GM18870 (cell line): ENCODE measurements around the gene CHRNA4.

ENCODE experiments used
- ATAC-seq: cut with Tn5 transposase; IDR thresholded peaks from one replicate; pipeline ENCODE4 v1.9.1; 2021; ENCODE audit warnings: moderate library complexity; ENCODE audit not compliant: unreplicated experiment

The CHRNA4 gene

DNA sequence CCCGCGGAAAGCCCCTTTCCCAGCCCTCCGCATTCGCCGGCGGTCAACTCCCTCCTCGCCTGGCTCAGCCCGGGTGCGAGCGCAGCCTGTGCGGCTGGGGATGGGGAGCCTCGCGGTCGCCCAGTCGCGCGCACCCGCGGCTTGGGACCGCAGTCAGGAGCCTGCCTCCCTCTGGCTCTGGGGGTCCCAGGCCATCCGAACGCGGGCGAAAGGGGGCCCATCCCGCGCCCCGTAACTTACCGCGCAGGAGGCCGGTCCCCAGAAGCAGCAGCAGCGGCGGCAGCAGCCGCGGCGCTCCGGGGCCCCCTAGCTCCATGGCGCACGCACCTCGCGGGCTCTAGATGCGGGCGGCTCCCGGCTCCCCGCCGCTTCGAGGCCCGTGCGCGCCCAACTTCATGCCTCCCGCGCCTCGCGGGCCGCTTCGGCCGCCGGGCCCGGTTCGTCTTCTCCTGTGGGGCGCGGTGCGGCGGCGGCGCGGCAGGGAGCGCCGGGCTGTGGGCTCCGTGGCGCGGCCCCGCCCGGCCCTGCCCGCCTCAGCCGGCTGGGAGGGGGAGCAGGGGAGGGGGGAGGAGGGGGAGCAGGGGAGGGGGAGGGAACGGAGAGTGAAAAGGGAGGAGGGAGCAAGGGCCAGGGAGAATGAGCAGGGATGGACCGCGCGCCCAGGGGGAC, at the start of gene CHRNA4:
Gene CHRNA4, minus strand, starts transcription at position 500 of the 669 bp plus-strand sequence. Its CDS starts 184 bp downstream, at position 316.
- ATAC-seq: no peak

DNA sequence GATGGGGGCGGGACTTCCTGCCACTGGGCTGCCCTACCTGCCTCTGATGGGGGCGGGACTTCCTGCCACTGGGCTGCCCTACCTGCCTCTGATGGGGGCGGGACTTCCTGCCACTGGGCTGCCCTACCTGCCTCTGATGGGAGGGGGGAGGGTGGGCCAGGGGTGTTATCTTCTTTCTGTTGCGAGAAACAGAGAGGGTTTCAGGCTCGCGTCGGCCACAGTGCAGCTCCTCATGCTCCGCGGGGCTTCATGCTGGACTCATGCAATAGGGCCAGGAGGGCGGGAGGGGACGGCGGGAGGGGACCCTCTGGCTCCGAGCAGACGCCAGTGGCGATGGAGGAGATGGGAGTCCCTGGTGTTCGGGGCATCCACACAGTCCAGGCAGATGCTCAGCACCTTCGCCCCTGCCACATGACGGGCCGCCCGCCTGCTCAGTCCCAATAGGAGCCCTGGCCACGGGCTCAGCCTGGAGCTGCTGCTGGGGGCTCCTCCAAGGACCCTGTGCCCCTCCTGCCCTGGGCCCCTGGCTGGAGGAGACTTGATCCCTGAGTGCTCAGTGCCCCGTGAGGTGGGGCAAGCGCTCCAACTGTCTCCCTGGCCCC, 48.8 kb upstream of the CHRNA4 start:
- ATAC-seq: no peak

DNA sequence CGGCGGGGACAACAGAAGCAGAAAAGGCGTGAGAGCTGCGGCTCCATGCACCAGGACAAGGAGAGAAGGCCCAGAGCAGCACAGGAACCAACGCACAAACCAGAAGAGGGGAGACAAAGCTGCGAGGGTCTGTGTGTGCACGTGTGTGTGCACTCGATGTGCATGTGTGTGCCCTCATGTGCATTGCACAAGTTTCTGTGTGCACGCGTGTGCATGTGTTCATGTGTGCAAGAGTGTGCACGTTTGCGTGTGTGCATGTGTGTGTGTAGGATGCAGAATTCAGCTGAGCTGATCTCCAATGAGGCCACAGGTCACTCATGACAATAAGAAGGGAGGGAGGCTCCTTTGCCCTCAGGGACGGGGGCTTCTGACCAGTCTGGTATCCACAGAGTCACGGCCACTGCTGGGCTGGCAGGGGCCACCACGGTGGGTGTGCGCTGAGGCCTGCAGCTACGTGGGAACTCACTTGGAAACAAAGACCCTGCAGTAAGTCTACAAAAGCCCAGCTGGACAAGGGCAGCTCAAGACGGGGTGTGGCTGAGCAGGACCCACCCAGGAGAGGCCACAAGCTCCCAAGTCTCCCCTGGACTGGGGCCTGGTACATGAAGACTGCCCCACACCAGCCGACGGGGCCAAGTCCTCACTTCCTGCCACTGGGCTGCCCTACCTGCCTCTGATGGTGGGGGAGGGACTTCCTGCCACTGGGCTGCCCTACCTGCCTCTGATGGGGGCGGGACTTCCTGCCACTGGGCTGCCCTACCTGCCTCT, 48.1 kb upstream of the CHRNA4 start:
- no peak for ATAC-seq

DNA sequence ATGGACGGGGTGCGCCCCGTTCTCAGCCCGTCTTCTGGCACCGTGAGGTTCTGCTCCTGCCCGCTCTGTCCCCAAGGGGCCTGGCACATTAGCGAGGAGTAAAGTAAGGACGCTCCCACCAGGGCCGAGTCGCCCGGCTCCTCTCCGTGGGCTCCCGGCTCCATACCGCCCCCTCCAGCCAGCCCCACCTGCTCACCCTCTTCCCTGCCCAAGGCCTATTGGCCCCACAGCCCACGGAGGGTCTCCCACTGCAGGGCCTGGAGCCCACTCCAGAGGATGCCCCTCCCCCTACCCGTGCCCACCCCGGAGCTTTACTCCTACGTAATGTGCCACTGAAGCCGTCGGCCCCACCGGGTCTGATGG, 47.5 kb upstream of the CHRNA4 start:
- ATAC-seq: no peak

DNA sequence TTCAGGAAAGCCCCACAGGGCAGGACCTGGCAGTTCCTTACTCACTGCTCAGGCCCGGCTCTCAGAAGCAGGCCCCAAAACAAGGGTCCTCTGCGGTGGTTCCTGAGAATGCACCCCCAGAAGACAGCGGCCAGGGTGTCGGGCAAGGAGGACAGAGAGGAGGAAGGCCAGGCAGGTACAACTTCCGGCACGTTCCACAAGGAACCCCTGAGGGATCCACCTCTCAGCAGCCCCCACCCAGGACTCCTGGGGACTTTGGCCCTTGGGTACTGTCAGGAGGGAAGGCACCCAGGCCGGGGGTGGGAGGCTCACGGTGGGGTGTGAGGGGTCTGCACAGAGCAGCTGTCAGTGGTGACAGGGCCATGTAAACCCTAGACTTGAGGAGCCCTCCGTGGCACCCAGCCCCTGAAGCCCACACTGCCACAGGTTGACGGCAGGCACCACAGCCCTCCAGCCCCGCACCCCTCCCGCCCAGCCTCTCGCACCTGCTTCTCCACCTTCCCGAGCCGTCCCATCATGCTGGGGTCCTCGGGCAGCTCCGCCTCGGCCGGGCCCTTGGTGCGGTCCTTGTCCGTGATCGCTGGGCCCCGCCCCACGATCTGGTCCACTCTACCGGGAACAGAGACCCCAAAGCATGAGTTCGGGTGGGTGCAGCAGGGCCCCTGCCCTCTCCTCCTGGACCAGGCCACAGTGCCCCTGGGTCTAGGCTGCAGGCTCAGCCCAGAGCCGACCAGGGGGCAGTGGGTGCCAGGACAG, 47.0 kb upstream of the CHRNA4 start:
- ATAC-seq: no peak

DNA sequence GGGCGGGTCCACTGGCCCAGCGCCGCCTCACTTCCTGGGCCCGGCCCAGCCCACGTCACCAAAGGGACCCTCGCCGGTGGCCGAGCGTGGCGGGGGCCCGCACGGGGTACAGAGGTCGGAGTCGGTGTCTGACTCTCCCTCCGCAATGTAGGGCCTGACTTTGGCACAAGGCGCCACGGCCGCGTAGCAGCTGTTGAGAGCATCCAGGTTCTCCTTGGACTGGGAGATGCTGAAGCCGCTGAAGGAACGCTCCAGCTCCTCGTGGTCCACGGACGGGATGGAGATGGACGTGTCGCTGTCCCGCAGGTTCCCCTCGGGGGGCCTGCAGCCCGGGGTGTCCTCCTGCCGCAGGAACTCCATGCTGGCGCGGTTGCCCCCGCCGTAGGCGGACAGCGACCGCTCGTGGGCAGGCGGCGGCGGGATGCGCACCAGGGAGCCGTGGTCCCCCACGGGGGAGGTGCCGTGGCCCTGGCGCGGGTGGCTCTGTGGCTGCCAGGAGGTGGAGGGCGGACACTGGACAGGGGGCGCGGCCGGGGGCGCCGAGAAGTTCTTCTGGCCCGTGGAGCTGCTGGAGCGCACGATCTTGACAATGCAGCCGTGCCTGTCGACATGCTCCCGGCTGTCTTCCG, 45.6 kb upstream of the CHRNA4 start:
- no peak for ATAC-seq

DNA sequence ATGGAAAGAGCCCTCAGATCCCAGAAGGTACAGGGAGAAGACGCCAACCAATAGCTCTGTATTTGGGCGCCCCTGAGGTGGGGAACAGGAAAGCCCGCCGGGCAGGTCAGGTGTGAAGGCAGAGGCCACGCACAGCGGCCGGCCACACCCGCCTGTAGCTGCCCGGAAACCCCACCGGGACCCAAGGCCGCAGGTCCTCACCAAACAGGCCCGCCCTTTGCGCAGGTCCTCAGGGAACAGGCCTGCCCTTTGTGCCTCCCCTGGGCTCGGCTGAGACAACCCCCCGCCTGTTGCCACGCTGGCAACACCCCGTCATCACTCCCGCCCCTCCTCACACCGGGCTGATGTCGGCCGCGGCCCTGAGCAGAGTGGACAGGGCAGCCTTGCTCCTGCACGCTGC, 44.9 kb upstream of the CHRNA4 start:
- no peak for ATAC-seq

DNA sequence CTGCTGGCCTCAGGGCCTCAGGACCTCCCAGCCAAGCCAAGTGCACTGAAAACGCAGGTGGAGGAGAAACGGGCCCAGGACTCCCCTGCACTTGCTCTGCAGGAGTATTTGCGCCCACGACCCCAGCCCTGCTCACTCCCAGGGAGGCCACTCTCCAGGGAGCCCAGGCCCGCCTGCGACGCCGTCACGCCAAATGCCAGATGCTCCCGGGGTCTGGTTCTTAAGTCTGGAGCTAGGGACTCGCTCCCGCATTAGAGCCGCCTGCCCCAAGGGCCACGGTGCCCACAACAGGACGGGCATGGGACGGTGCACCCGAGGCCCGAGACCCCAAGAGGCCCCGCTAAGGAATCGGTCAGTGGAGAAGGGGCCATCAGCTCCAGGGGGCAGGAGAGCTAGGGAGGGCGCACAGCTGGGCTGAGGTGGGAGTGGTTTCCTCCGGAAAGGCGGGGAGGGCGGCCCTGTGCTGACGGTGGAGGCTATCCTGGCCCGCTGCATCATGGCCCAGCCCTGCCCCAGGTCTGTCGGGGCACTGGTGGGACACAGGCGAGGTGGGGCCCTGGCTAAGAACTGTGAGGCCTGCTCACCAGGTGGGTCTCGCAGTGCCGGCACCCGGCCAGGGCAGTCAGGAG, 44.1 kb upstream of the CHRNA4 start:
- no peak for ATAC-seq

DNA sequence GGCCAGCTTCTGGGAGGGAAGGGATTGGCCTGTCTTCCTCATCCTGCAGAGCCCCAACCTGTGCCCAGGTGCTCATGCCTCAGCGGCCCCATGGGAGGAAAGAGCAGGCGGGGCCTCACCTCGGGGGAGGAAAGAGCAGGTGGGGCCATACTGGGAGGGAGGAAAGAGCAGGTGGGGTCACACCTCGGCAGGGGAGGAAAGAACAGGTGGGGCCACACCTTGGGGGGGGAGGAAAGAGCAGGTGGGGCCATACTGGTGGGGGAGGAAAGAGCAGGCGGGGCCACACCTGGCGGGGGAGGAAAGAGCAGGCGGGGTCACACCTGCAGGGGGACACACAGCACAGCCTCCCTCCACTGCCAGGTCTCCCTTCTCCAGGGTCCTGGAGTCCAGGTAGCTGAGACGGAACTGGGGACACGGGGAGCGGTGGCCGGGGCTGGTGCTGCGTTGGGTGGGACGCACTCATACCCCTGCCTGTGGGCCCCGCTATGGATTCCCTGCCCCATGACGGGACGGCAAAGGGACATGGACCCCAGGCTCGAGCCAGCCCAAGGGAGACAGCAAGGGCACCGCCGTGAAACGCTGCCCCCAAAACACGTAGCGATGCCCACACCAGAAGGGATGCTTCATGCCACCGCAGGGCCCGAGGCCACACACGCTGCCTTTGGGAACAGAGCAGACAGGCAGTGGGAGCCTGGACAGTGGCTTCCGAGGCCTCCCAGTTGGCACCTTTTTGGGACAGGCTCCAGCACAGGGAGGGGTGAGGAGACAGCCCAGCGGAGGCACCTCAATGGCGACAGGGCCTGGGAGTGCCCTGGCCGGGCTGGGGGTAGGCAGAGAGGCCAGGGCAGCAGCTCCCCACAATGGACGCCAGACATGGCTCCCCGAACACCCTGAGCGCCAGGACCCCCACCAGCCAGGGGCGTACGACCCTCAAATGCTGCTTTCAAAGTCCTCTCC, 43.3 kb upstream of the CHRNA4 start:
- no peak for ATAC-seq

DNA sequence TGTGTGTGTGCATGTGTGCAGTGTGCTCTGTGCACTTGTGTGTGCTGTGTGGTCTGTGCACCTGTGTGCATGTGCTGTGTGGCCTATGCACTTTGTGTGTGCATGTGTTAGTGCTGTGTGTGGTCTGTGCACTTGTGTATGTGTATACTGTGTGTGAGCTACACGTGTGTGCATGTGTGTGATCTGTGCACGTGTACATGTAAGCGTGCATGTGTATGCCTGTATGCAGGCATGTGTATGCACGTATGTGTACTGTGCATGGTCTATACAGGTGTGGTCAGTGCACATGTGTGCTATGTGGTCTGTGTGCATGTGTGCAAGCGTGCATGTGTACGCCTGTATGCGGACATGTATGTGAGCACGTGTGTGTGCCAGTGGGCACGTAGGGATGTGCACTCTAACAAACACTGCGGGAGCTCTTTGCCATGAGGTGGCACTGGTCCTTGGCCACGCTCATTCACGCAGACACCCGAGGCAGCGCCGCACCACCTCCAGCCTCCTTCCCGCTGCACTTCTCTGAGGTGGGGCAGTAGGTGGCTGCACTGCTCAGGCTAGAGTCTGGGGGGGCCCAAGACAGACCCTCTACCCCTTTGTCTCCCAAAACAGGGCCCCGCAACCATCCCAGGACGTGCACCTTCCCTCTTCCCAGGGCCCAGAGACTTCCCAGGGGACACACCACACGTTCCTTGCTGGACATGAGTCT, 42.4 kb upstream of the CHRNA4 start:
- no peak for ATAC-seq

DNA sequence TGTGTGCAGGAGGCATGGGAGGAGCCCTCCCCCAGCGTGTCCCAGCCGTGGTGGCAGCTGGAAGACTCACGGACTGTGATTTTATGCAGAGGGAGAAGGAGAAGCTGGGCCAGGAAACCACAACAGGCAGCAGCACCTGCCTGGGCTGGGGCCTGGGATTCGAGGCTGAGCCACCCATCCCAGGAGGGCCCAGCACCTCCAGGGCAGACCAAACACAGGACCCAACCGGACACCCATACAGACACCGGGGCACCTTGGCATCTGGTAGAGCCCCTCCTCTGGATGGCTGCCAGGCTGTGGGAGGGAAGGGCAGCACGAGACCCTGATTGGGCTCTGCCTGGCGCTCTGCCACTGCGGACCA, 41.7 kb upstream of the CHRNA4 start:
- no peak for ATAC-seq

DNA sequence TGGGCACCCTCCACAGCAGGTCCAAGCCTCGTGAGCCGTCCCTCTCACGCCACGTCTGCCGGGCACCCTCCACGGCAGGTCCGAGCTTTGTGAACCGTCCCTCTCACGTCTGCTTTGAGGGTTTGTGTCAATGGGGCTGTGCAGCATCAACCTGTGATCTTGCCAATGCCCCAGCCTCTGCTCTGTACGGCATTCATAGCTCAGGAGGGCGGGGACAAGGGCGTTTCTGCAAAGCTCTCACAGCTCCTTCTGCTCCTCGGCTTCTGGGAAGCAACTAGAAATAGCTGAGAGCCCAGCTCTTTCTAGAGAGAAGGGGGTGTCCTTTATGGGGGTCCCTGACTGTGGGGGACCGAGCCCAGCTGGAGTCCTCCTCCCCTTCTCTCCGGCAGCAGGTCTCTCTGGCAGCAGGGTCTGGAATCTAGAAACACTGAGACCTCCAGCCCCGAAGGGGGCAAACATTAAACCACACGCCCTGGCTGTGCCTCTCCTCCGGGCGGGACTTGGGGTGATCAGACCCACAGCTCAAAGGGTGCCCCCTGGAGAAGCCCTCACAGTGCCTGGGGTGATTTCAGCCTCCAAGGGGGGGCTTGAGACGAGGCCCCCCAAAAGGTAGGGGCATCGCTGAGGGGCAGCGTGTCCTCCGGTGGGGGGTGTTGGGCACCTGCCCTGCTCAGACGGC, 41.2 kb upstream of the CHRNA4 start:
- ATAC-seq: no peak

DNA sequence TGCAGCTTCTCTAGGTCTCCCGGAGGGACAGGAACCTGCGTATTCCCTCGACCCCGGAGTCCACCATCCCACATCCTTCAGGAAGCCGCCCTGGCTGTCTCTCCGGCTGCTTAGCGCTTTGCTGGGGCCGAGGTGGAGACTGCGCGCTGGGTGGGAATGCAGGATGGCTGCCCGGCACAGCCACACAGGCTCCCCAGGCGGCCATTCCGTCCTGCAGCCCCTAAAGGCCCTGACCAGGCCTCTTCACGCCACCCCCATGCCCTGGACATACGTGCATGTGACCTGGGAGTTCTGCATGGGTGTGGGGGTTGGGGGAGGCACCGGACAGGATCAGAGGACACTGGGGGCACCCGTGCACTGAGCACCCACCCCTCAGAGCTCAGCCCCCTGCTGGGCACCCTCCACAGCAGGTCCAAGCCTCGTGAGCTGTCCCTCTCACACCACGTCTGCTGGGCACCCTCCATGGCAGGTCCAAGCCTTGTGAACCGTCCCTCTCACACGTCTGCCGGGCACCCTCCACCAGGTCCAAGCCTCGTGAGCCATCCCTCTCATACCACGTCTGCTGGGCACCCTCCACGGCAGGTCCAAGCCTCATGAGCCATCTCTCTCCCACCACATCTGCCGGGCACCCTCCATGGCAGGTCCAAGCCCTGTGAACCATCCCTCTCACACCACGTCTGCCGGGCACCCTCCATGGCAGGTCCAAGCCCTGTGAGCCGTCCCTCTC, 40.4 kb upstream of the CHRNA4 start:
- no peak for ATAC-seq

DNA sequence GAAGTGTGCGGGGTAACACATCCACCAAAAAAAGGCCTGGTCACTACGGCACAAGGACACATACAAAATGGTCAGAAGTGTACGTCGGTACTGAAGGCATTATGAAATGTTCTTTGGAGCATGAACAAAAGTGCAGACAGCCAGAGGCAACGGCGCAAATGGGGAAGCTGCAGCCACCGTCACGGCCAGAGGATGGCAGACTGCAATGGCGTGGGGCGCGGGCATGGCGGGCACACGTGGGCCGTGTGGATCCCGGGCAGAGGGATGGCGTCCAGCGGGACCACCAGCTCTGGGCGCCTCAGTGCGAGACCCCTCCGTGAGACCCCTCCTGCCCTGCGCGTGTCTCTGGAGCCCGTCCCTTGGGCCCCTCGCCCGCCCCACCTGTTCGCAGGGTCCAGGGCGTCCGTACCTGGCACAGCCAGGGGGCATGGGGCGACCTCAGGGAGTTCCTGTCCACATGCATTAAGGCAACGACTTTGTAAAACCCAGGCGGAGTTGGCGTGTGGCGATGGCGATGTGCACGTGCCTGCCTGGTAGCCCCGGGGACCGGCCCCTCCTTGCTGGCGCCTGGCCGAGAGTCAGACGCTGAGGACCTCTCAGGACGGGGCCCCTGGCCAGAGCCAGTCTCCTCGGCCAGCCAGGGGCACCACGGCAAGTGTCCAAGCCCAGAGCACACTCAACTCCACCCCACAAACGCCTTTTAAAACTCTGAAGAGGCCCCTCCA, 39.5 kb upstream of the CHRNA4 start:
- ATAC-seq: no peak

DNA sequence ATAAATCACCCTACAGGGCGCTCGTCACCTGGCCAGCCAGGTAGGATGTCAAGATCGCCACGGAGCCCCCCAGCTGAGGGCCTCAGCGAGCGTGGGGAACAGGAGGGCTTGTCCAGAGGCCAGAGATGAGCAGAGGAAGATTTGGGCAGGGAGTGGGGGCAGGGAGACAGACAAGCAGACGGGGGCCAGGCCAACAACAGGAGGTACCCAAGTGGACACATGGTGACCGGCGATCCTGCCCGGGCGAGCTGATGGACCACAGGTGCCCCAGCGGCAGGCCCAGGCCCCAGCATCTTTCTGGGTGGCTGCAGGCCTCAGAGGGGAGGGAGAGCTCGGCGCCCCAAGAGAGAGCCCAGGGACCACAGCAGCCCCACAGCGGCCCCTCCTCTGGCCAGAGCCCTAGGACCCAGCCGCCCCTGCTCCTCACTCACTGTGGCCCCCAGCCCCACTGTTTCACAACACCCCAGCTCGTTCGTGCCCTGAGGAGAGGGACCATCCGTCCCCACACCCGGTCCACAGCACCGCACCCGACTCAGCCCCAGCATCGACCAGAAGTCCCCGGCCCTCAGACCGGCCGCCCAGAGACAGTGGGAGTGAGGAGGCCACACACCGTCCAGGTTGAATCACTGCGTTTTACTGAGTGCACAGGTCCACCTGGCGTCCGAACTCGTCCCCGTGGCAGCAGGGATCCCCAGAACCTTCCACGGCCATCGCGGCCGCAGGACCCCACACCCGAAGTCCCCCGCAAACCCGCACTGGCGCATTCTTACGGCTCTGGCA, 38.6 kb upstream of the CHRNA4 start:
- ATAC-seq: no peak

DNA sequence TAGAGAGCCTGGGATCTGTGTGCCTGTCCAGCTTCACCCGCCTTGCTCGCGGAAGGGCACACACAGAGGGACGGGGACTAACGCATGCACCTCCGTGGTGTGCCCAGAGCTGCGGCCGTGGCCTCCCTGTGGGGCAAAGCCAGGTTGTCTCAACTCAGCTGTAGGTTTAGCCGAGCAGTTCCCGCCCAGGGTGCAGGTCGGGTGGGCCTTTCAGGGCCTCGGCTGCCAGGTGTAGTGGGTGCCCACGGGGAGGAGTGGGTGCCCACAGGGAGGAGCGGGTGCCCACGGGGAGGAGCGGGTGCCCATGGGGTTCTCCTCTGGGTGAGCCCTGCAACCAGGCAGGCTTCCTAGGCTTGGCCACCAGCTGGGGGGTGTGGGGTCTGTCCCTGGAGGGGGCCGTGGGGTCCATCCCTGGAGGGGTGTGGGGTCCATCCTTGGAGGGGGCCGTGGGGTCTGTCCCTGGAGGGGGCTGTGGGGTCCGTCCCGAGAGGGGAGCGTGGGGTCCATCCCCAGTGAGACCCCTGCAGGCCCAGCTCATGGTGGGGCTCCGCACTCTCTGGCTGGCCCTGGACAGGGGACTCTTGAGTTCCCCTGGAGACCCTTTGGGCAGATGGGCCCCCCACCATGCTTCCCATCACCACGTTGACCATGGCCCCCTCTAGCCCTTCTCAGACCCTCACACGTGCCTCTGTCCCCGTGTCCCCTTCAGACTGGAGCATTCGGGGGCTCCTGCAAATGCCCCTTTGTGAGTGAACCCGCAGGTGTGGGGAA, 37.8 kb upstream of the CHRNA4 start:
- no peak for ATAC-seq
